HG03565 (cell line): ENCODE data around the gene HDGFL3.

Source experiments
- ATAC-seq: cut with Tn5 transposase; IDR thresholded peaks from one replicate; pipeline ENCODE4 v1.9.1; 2021; ENCODE audit warnings: mild to moderate bottlenecking, moderate library complexity; ENCODE audit not compliant: unreplicated experiment

Gene HDGFL3

GRCh38 chr15:83132861-83133523 lies 74.6 kb downstream of the HDGFL3 start:
- ATAC-seq, result no peak

DNA sequence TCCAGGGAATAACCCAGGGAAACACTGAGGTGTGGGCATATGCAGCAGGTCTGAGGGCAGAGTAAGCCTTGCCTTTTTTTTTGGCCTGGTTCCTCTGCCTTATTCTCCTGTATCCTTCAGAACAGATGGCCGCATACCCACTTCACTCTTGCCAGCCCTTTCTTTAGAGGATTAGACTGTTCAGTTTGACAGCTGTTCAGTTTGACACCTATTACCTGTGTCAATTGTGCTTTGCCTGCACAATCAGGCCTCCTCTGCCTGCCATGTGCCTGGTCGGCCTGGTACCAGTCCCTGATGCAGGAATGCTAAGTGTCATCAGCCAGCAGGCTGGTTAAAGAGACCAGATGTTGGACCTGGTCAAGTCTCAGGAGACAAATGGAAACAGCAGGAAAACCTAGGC lies 77.8 kb downstream of the HDGFL3 start:
- no peak for ATAC-seq

GRCh38 chr15:83127547-83128150 lies 80.0 kb downstream of the HDGFL3 start:
- ATAC-seq, result no peak

DNA sequence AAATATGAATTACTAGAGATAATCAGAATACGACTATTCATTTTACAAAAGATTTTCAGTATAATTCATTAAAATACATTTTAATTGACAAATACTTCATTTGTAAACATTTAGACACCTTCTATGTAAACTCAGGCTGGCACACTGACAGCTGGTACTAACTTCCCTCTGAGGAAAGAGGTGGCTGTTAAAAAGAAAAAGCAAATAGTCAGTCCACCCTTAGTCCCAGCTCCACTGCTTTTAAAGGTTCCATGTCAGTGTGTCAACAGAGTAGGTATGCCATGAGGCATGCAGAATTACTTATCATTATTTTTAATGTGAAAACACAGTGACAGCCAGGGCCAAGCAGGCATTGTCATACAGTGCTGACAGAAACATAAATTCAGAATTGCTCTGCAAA lies 84.1 kb downstream of the HDGFL3 start:
- ATAC-seq, result no peak

DNA sequence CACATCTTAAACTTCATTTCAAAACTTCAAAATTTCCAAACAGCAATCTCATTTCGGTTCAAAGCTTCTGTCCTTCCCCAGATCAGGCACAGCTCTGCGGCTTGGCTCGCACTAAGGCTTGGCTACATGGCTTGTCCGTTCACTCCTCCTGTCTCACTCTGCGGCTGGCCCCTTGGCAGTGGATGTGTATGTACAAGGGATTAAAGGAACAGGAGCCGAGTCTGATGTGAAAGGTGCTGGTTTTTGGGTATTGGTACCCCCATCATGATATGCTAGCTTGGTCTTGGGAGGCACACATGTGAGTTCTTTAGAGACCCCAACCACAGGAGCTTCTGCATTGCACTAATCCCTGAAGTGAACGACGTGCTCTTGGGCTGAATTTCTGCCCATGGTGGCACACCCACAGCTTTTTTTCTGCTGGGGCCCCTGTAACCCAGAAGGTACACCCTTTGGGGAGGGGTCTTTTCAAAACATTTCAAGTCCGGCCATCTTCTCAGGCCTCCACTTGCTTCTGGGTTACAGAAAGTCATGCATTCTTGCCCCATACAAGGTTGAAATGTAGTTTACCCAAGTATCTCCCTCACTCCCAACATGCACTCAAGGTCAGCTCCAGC lies 87.5 kb downstream of the HDGFL3 start:
- no peak for ATAC-seq

DNA sequence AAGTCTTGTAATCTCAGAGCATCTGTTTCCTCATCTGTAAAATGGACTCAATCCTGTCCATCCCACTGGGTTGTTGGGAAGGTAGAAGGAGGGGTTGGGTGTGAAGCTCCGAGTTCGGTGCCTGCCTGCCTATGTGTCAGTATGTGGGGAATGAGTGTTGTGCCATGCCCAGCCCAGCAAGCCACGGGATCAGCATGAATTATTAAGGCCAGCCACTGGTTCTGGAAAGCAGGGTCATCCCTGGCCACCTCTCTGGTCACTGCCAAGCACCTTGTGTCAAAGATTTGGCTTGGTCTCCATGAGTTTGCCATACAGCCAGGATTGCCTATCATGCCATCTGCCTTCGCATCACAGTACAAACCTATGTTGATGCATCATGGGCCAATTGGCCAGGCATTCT lies 88.7 kb downstream of the HDGFL3 start:
- no peak for ATAC-seq

DNA sequence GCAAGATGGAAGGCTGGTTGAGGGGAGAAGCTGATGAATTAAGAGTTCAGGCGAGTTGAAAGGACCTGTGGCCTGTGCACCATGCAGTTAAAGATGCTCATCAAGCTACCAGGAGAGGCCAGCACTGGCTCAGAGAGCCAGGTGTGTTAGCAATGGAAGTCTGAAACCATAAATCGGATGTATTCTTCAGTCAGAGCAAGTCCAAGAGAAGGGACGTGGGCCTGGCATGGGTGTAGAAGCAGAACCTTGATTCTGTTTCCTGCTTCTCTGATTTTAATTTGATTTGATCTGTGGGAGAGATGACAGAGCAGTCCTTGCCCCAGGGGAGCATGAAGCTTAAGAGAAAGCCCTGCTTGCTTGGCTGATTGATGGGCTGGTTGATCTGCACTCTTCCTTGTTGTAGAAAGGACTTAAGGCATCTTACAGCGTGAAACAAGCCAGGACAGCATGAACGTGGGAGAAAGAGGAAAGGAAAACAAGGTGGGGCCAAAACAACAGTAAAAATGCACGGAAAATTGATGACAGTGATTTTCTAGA lies 89.3 kb downstream of the HDGFL3 start:
- no peak for ATAC-seq

DNA sequence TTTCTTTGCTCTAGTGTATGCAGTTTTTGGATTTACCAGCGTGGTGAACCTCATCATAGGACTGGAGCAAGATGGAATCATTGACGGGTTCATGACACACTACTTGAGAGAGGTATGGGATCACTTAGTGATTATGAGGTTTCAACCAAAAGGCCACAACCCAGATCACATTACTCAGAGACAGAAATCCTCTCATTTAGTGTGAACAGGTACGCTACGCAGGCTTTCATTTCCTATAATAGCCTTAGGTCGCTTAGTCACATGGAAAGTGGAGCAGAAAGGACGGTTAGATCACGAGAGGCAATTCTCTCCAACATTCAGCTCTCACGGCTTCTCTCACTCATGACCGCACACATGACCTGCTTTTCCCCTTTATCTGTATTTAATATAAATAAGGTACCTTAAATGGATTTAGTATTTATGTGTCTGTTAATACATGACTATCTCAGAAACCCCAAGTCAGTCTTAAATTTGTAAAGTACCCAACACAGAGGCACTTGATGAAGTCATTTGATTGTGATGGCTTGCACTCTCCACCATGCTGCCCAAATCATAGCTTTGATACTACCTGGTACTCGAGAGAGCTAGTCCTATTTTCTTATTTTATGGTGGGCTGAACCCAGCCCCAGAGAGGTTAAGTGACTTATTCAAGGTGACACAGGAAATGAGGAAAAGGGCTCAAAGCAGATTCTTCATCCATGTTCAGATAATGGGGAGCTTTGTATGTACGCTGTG lies 91.6 kb downstream of the HDGFL3 start:
- peak; percentile 88 for ATAC-seq

GRCh38 chr15:83115410-83115809 lies 92.2 kb downstream of the HDGFL3 start:
- ATAC-seq, result no peak

GRCh38 chr15:83114856-83115255 lies 92.8 kb downstream of the HDGFL3 start:
- no peak for ATAC-seq

DNA sequence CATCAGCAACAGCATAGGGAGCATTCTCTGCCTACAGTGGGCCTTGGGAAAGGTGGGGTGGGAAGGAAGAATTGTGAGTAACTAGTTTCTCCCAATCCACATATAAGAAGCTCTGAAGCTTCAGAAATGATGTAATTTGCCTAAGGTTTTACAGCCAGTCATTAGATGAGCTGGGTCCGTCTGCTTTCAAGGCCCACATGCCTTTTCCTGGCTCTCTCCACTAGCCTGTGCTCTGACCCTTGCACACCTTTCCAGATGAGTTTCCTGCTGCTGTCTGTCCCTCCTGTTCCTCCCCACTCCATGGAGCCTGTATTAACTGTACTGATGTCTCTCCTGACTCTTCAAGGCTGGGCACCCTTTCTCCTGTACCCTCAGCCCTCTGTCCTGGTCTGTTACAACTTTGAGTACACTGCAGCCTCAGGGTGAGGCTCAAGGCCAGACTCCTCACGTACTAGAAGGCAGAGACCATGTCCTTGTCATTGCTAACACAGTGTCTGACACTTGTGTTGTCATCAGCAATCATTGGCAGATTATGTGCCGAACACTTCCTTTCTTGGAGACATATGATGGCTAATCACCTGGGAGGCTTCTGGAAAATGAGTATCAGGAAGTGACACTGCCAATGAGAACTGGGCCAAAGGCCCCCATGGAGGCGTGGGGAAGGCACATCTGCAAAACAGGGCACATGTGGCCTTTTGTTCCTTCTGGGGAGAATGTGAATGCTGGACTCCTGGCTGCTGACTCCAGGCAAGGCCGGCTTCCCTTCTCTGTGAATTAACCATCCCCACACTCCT lies 93.5 kb downstream of the HDGFL3 start:
- ATAC-seq, result no peak

- no peak for ATAC-seq
Observed at GRCh38 chr15:83112956-83113299, 94.7 kb downstream of the HDGFL3 start.

DNA sequence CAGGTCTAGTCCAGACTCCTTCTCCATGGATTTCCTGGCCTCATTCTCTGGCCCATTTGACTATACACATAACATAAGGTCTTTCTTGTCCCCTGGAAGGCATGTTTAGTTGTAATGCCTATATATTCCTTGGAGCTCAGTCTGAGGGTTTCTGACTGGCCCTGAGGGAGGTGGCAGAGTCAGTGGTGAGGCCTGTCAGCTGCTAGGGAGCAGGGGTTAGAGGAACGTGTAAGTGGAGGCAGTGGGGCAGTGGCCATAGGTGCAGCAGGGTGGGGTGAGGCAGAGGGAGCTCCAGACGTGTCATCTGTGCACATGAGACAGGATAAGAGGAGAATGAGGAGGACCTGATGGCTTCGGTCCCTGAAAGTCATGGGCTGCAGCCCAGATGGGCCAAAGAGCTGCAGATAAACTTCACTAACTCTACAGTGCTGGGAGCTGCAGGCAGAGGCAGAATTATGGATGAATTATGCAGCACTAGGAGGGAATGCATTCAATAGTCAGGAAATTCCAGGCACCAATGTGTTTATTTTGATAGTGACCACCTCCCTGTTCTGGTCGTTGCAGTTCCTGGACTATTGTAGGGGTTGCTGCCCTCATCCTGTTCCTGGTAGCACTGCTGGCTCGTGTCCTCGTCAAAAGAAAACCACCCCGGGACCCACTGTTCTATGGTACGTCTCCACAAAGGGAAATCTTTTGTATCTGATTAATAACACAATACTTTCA lies 95.2 kb downstream of the HDGFL3 start:
- ATAC-seq, result no peak

DNA sequence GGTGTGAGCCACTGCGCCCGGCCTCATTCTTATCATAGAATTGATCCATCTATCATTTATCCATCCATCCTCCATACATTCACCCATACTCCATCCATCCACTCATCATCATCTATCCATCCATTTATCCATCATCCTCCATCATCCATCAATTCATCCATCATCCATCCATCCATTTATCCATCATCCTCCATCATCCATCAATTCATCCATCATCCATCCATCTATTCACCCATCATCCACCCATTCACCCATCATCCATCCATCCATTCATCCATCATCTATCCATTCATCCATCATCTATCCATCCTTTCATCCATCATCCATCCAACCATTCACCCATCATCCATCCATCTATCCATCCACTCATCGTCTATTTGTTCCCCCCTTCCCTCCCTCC lies 96.5 kb downstream of the HDGFL3 start:
- no peak for ATAC-seq

DNA sequence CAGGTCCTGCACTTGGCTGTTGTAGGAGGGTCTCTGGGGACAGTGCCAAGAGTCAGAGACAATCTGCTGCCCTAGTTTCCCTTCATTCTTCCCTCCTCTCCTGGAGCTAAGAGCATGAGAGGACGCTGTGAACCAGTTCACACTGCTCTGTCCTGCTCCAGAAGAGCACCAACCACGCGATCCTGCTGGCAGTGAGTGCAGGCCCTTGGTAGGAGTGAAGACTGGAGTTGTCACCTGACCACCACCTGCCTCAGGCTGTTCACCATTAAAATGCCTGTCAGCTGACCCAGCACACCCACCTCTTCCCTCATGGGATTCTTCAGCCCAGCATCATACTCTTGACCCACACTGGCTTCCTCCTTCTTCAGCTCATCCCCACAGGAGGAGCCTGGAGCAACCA lies 97.2 kb downstream of the HDGFL3 start:
- no peak for ATAC-seq

GRCh38 chr15:83109532-83109931 lies 98.1 kb downstream of the HDGFL3 start:
- ATAC-seq, result no peak

- peak; percentile 69 for ATAC-seq
Observed at GRCh38 chr15:83108266-83109219, 99.1 kb downstream of the HDGFL3 start.

DNA sequence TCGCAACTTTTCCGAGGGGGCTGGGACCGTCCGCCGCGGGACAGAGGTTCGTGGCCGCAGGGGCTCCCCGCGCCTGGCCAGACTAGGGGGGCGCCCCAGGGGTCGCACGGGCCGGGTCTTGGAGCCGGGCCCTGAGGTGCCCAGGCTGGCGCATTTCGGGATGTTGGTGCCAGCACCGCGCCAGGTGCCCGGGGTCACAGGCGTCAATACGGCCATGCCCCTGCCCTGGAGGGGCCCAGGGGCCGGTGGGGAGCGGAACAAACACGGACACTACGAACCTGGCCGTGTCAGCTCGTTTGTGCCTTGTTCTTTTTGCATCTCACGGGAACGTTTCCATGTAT lies 99.8 kb downstream of the HDGFL3 start:
- no peak for ATAC-seq
